ENCODE measurements around the gene INPP5K. TPM values are rescaled to one million over a fixed set of nuclear protein-coding genes. Genes with fewer than 3 reads are reported as not detected.

INPP5K gene
- total RNA-seq, 4 donors from 2014 or later: 102 to 196 (median 114) TPM

- ATAC-seq: peak; percentile 20 to 48
- H3K4me1 ChIP-seq: peaks cover 68 to 73% of the 10 kb centered on the region in 2 donors
- H3K36me3 ChIP-seq: peaks cover 0 to 1% of the 10 kb centered on the region in 2 donors
- H3K9me3 ChIP-seq: no peaks in the 10 kb centered on the region
- H3K27me3 ChIP-seq: no peaks in the 10 kb centered on the region
- in situ Hi-C loops (cut with MboI; ENCODE audit: low sequenced_read_pairs in 4 of 4): no loop called here
- TF ChIP-seq POLR2A (IDR thresholded peaks at IDR 0.05) (peak; percentile 44 to 49), CTCF (IDR thresholded peaks at IDR 0.05 in 4 of 5, conservative IDR thresholded peaks at IDR 0.05 in 1 of 5) (no peak)
- H3K4me3 ChIP-seq: peak overlapping the region; percentile 62 to 87 (median 64)
- H3K27ac ChIP-seq: peak overlapping the region; percentile 77 to 92 (median 78)
- DNase-seq: peak in 1 of 2 donors; percentile 29
- intact Hi-C loops (cut with DNase I; ENCODE audit: low total_unique reads): no loop called here
These were observed 25.6 kb downstream of the INPP5K start for GRCh38 chr17:1490643-1491442.

- in situ Hi-C loops (cut with MboI; ENCODE audit: low sequenced_read_pairs in 4 of 4) (no loop called here), intact Hi-C loops (cut with DNase I; ENCODE audit: low total_unique reads) (no loop called here)
- H3K4me3 ChIP-seq: peak overlapping the region in 3 of 4 donors; percentile 69 to 74 (median 72)
- no peaks in the 10 kb centered on the region for H3K36me3 ChIP-seq
- peak overlapping the region; percentile 83 to 92 (median 90) for H3K27ac ChIP-seq
- no peaks in the 10 kb centered on the region for H3K27me3 ChIP-seq
- DNase-seq (no peak), ATAC-seq (no peak)
- no peaks in the 10 kb centered on the region for H3K9me3 ChIP-seq
- no peak for TF ChIP-seq CTCF (IDR thresholded peaks at IDR 0.05 in 4 of 5, conservative IDR thresholded peaks at IDR 0.05 in 1 of 5)
- no peak for TF ChIP-seq POLR2A (IDR thresholded peaks at IDR 0.05)
- H3K4me1 ChIP-seq: peaks cover 50 to 58% of the 10 kb centered on the region in 2 donors
These were observed 27.6 kb downstream of the INPP5K start for GRCh38 chr17:1488826-1489270.

GRCh38 chr17:1487939-1488825, 28.2 kb downstream of the INPP5K start:
- DNase-seq: peak; percentile 55 to 72
- H3K4me1 ChIP-seq: peaks cover 44 to 52% of the 10 kb centered on the region in 2 donors
- TF ChIP-seq POLR2A (IDR thresholded peaks at IDR 0.05): peak; percentile 35 to 67
- TF ChIP-seq CTCF (IDR thresholded peaks at IDR 0.05 in 4 of 5, conservative IDR thresholded peaks at IDR 0.05 in 1 of 5): peak in 1 of 5 experiments; percentile 13
- H3K9me3 ChIP-seq: no peaks in the 10 kb centered on the region
- peak; percentile 52 to 53 for ATAC-seq
- H3K27me3 ChIP-seq: no peaks in the 10 kb centered on the region
- intact Hi-C loops (cut with DNase I; ENCODE audit: low total_unique reads): no loop called here
- no peaks in the 10 kb centered on the region for H3K36me3 ChIP-seq
- H3K4me3 ChIP-seq: peak overlapping the region; percentile 62 to 74 (median 70)
- H3K27ac ChIP-seq: peak overlapping the region; percentile 83 to 92 (median 90)
- in situ Hi-C loops (cut with MboI; ENCODE audit: low sequenced_read_pairs in 4 of 4): no loop called here

- Histone ChIP-seq H3K36me3 (no peaks in the 10 kb centered on the region), H3K4me3 (peak overlapping the region; percentile 62 to 74 (median 70)), H3K9me3 (no peaks in the 10 kb centered on the region), H3K4me1 (peaks cover 35 to 47% of the 10 kb centered on the region in 2 donors), H3K27ac (peak overlapping the region; percentile 83 to 92 (median 90)), H3K27me3 (no peaks in the 10 kb centered on the region)
- in situ Hi-C loops (cut with MboI; ENCODE audit: low sequenced_read_pairs in 4 of 4): no loop called here
- ATAC-seq (no peak), DNase-seq (peak in 1 of 2 donors; percentile 59)
- intact Hi-C loops (cut with DNase I; ENCODE audit: low total_unique reads): no loop called here
- peak in 1 of 2 donors; percentile 12 for TF ChIP-seq POLR2A (IDR thresholded peaks at IDR 0.05)
- no peak for TF ChIP-seq CTCF (IDR thresholded peaks at IDR 0.05 in 4 of 5, conservative IDR thresholded peaks at IDR 0.05 in 1 of 5)
These were observed 29.4 kb downstream of the INPP5K start for GRCh38 chr17:1486802-1487695.
